GM19240 (cell line): ENCODE results near the gene RTL9.
"Not testable (repeated sequence)": the region's sequence is repeated elsewhere in the genome, so short reads cannot be mapped to it uniquely, and the experiment has no call there.

Experiments used
- DNase-seq: peaks from one replicate; pipeline ENCODE4 v3.0.0; 2011; ENCODE audit warnings: low spot score; ENCODE audit not compliant: insufficient read length

The RTL9 gene

DNA sequence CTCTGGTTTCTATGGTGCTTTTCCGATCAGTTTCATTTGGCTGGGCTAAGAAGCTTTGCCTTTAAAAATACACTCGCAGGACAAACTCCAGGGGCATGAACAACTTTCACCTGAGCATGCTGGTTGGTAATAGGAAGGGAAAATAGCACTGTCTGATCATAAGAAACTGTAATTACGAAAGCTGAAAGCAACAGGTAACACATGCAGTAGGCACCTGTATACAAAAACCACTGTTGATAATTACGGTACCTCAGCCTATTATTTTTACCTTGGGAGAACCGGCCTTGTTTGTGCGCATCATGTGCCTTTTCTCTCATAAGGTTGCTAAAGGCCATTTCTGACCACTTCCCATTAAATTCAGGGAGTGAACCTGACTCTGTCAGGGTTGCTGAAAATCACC, 45.7 kb downstream of the RTL9 start:
- DNase-seq = no peak

GRCh38 chrX:110406250-110406649, 47.6 kb downstream of the RTL9 start:
- not testable (repeated sequence) for DNase-seq

DNA sequence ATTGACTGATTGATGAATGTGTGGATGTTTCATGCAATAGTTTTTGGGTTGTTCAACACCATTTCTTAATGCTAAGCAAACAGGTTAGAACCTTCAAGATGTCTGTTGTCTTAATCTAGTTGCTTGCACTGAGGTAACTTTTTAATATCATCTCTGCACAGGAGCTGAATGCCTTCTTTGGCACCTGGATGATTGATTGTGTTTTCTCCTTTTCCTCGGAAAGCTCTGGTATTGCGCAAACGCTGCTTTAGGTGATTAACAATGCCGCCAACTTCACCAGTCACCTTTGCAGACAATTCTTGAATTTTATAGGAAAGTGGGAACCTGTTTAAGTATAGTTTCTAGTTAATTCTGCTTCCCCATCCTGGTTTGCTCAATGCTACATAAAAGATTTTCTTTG, 48.2 kb downstream of the RTL9 start:
- no peak for DNase-seq

DNA sequence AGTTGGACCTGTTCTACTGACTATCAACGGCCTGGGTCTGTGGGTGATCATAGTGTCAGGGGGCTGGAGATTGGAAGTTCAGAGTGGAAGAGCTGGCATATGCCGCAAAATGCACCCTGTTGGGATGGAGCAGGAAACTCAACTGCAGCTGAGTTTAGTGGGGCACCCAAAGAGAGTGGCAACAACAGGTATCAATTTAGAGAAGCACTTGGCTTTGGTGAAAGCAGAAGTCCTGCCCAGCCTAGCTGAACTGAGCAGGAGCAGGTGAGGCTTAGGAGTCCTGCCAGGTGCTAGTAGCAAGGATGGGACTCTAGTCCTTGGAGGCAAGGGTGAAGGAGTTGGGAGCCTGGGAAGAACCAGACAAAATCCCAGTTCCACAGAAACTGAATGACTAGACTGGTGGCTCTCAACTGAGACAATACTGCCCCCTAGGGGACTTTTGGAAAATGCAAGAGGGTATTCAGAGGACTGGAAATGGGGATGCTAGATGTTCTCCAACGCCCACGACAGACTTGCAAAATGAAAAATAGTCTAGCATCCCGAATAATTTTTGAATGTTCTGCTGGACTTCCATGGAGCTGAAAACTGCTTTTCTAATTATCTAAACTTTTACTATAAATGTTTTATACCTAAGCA, 49.4 kb downstream of the RTL9 start:
- DNase-seq = peak; percentile 13
